Measurements from ENCODE around the gene NUMBL. TPM values are rescaled to one million over a fixed set of nuclear protein-coding genes. Genes with fewer than 3 reads are reported as not detected.
"Not testable (repeated sequence)": the region's sequence is repeated elsewhere in the genome, so short reads cannot be mapped to it uniquely, and the experiment has no call there.

NUMBL gene
- total RNA-seq, 4 donors from 2014 or later: 28.2 to 51.7 (median 41.5) TPM

DNA sequence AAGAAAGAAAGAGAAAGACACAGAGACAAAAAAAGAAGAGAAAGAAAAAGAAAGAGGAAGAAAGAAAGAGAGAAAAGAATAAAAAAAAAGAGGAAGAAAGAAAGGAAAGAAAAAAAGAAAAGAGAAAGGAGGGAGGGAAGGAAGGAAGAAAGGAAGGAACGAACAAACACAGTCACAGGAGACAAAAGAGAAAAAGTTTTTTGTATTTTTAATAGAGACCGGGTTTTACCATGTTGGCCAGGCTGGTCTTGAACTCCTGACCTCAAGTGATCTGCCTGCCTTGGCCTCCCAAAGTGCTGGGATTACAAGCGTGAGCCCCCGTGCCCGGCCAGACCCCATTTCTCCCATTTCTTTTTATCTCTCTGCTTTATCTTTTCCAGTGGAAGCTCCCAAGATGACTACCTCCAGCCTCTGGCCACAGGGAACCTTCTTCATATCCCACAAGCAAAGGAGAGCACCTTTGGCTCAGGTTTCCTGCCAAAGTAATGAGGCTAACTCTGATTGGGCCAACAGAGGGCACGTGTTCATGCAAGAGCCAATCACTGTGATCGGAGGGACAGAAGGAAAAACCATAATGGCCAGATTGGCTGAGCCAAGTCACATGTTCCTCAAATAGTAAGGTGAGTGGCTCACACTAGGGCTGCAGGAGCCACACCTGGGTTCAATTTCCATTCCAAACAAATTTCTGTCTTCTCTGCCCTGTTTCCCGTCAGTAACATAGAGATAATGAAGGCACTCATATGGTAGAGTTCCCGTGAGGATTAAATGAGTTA, 40.4 kb downstream of the NUMBL start:
- peak overlapping the region; percentile 51 to 79 (median 70) for H3K27ac ChIP-seq (replicated peaks in 1 of 4)
- intact Hi-C loops (cut with DNase I); H3K4me3 ChIP-seq; H3K36me3 ChIP-seq; H3K9me3 ChIP-seq; DNase-seq (ENCODE audit: extremely low spot score); H3K27me3 ChIP-seq: not testable (repeated sequence)
- peaks cover 38 to 45% (median 40%) of the 10 kb centered on the region in 4 donors for H3K4me1 ChIP-seq
- 89% methylated on average over 9 of the region's 9 CpGs for WGBS

GRCh38 chr19:40646743-40647254, 43.7 kb downstream of the NUMBL start:
- no peaks in the 10 kb centered on the region for H3K36me3 ChIP-seq
- H3K27me3 ChIP-seq: no peaks in the 10 kb centered on the region
- 72% methylated on average over 5 of the region's 5 CpGs for WGBS
- intact Hi-C loops (cut with DNase I): no loop called here
- H3K27ac ChIP-seq (replicated peaks in 1 of 4): peak overlapping the region; percentile 83 to 87 (median 84)
- peak overlapping the region in 3 of 4 donors; percentile 35 to 41 (median 40) for H3K4me3 ChIP-seq
- no peaks in the 10 kb centered on the region for H3K9me3 ChIP-seq
- no peak for TF ChIP-seq CTCF (IDR thresholded peaks at IDR 0.05)
- TF ChIP-seq EP300 (IDR thresholded peaks at IDR 0.05): no peak
- TF ChIP-seq POLR2AphosphoS5 (IDR thresholded peaks at IDR 0.05): no peak
- no peak for TF ChIP-seq POLR2A (IDR thresholded peaks at IDR 0.05; ENCODE audit: low read depth)
- no peak for DNase-seq (ENCODE audit: extremely low spot score)
- peaks cover 31 to 47% (median 38%) of the 10 kb centered on the region in 4 donors for H3K4me1 ChIP-seq

- 73% methylated on average over 8 of the region's 8 CpGs for whole genome bisulfite sequencing
- TF ChIP-seq POLR2AphosphoS5 (IDR thresholded peaks at IDR 0.05) (no peak), EP300 (IDR thresholded peaks at IDR 0.05) (no peak), POLR2A (IDR thresholded peaks at IDR 0.05; ENCODE audit: low read depth) (no peak), CTCF (IDR thresholded peaks at IDR 0.05) (no peak)
- peak overlapping the region in 2 of 4 donors; percentile 18 to 19 for H3K27ac ChIP-seq (replicated peaks in 1 of 4)
Measured at GRCh38 chr19:40642757-40643305, 47.6 kb downstream of the NUMBL start.

DNA sequence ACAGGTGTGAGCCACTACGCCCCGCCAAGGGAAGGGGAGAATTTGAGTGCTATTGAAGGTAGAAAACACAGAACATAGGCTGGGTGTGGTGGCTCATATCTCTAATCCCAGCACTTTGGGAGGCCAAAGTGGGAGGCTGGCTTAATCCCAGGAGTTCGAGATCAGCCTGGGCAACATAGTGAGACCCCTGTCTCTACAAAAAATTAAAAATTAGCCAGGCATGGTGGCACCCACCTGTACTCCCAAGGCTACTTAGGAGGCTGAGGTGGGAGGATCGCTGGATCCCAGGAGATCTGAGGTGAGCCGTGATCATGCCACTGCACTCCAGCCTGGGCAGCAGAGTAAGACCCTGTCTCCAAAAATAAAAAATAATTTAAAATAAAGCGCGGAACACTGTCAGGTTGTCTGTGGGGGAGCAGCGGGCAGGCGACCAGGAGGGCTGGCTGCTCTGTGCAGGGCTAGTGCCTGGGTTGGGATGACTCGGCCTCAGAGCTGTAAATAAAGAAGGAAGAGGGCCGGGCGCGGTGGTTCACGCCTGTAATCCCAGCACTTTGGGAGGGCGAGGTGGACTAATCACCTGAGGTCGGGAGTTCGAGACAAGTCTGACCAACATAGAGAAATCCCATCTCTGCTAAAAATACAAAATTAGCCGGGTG, 48.3 kb downstream of the NUMBL start:
- no peak overlapping the region for H3K4me3 ChIP-seq
- H3K9me3 ChIP-seq: no peaks in the 10 kb centered on the region
- no peaks in the 10 kb centered on the region for H3K27me3 ChIP-seq
- H3K36me3 ChIP-seq: no peaks in the 10 kb centered on the region
- H3K27ac ChIP-seq (replicated peaks in 1 of 4): peak overlapping the region in 3 of 4 donors; percentile 35 to 67 (median 58)
- peaks cover 27 to 49% (median 37%) of the 10 kb centered on the region in 4 donors for H3K4me1 ChIP-seq
- 96% methylated on average over 18 of the region's 18 CpGs for WGBS
- no peak for DNase-seq (ENCODE audit: extremely low spot score)
- intact Hi-C loops (cut with DNase I): no loop called here
- TF ChIP-seq CTCF (IDR thresholded peaks at IDR 0.05) (no peak), EP300 (IDR thresholded peaks at IDR 0.05) (no peak)

More at GRCh38 chr19:40642757-40643305, 47.6 kb downstream of the NUMBL start:
- H3K27me3 ChIP-seq: no peaks in the 10 kb centered on the region
- H3K9me3 ChIP-seq: no peaks in the 10 kb centered on the region
- H3K36me3 ChIP-seq: no peaks in the 10 kb centered on the region
- no peak overlapping the region for H3K4me3 ChIP-seq
- intact Hi-C loops (cut with DNase I): no loop called here
- peaks cover 27 to 49% (median 37%) of the 10 kb centered on the region in 4 donors for H3K4me1 ChIP-seq
- no peak for DNase-seq (ENCODE audit: extremely low spot score)

DNA sequence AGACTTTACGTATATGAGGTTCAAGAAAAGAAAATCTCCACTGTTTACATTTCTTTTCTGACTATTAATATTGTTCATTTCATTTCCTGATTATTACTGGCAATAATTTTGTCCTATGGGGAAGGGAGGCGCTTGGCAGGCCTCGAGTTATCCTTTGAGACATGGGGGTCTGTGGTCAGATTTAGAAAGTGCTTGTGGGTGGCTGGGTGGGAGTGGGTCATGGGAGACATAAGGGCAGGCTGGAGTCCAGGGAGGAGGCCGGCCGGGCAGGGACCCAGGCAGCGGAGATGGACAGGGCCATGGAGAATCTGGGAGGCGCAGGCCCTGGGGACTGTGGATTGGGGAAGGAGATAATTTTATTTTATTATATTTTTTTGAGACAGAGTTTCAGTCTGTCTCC, 49.2 kb downstream of the NUMBL start:
- H3K9me3 ChIP-seq: no peaks in the 10 kb centered on the region
- TF ChIP-seq CTCF (IDR thresholded peaks at IDR 0.05) (no peak), POLR2A (IDR thresholded peaks at IDR 0.05; ENCODE audit: low read depth) (no peak), POLR2AphosphoS5 (IDR thresholded peaks at IDR 0.05) (no peak), EP300 (IDR thresholded peaks at IDR 0.05) (no peak)
- peak overlapping the region in 3 of 4 donors; percentile 35 to 67 (median 58) for H3K27ac ChIP-seq (replicated peaks in 1 of 4)
- 61% methylated on average over 7 of the region's 7 CpGs for WGBS
- no peak for DNase-seq (ENCODE audit: extremely low spot score)
- no peaks in the 10 kb centered on the region for H3K27me3 ChIP-seq
- intact Hi-C loops (cut with DNase I): no loop called here
- H3K36me3 ChIP-seq: no peaks in the 10 kb centered on the region
- H3K4me3 ChIP-seq: no peak overlapping the region
- peaks cover 21 to 40% (median 29%) of the 10 kb centered on the region in 4 donors for H3K4me1 ChIP-seq

All from esophagus muscularis mucosa (tissue), 4 donors.